Measurements from ENCODE around the gene PTBP1.
"Not testable (repeated sequence)": the region's sequence is repeated elsewhere in the genome, so short reads cannot be mapped to it uniquely, and the experiment has no call there.

Gene PTBP1

GRCh38 chr19:810077-810855 is 13.0 kb downstream of the PTBP1 start:
- no peak for DNase-seq (ENCODE audit: low read depth, low spot score)

GRCh38 chr19:810883-811489 is 13.7 kb downstream of the PTBP1 start:
- DNase-seq (ENCODE audit: low read depth, low spot score): no peak

DNA sequence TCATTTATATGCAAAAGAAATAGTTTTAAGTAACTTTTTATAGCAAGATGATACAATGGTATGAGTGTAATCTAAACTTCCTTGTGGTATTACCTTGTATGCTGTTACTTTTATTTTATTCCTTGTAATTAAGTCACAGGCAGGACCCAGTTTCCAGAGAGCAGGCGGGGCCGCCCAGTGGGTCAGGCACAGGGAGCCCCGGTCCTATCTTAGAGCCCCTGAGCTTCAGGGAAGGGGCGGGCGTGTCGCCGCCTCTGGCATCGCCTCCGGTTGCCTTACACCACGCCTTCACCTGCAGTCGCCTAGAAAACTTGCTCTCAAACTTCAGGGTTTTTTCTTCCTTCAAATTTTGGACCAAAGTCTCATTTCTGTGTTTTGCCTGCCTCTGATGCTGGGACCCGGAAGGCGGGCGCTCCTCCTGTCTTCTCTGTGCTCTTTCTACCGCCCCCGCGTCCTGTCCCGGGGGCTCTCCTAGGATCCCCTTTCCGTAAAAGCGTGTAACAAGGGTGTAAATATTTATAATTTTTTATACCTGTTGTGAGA is 14.3 kb downstream of the PTBP1 start:
- DNase-seq (ENCODE audit: low read depth, low spot score): no peak

- DNase-seq (ENCODE audit: low read depth, low spot score): no peak
Measured at GRCh38 chr19:812049-812746, 14.9 kb downstream of the PTBP1 start.

DNA sequence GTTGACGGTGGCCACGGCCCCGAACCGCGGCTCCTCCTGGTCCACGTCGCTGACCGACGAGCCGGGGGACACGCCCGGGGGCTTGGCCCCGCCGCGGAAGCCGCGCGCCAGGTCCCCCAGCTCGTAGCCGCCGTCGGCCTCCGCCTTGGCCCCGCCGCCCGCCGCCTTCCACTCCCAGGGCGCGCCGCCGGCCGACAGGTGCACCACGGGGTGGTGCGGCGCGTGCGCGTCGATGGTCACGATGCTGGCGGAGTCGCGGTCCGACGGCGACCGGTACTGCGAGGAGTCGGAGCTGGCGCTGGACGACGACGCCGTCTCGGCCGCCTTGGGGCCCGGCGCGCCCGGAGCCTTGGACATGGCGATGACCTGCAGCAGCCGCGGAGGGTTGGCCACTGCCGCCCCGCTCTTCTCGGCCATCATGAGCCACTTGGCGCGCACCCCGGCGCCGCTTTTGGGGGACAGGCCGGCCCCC is 15.5 kb downstream of the PTBP1 start:
- DNase-seq (ENCODE audit: low read depth, low spot score): no peak

DNA sequence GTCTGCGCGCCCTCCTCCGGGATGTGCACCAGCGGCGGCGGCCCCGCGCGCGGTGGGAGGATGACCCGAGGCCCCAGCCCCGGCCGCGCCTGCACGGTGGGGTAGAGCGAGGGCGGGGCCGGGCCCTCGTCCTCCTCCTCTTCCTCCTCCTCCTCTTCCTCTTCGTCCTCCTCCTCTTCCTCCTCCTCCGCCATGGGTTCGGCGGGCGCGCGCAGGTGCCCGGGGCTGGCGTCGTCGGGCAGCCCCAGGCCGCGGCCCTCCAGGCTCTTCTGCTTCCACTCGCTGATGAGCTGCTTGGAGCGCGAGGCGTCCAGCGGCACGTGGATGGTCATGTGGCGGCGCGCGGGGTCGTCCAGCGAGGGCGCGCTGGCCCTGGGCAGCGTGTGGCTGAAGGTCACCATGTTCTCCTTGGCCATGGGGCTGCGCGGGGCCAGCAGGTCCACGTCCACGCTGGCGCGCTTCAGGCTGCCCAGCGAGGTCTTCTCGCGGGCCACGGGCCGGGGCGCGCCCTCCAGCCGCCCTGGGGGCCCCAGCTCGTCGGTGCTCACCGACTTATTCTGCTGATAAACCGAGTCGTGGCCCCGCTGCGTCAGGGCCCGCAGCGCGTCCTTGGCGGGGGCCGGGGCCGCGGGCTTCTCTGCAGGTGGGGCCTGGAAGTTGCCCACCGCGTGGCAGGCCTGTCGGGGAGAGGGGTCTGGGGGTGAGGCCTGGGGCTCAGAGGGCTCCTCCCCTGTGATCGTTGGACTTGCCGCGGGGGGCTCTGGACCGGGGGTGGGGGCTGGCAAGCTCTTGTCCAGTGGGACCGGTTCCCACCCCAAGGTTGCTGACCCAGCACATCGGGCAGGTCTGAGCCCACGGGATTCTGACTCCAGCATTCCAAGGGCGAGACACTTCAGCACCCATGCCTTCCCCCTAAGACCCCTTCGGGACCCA is 16.2 kb downstream of the PTBP1 start:
- no peak for DNase-seq (ENCODE audit: low read depth, low spot score)

GRCh38 chr19:814152-815078 is 17.2 kb downstream of the PTBP1 start:
- no peak for DNase-seq (ENCODE audit: low read depth, low spot score)

- no peak for DNase-seq (ENCODE audit: low read depth, low spot score)
Measured at GRCh38 chr19:815079-815774, 18.0 kb downstream of the PTBP1 start.

- no peak for DNase-seq (ENCODE audit: low read depth, low spot score)
Measured at GRCh38 chr19:815775-816499, 18.7 kb downstream of the PTBP1 start.

- DNase-seq (ENCODE audit: low read depth, low spot score): no peak
Measured at GRCh38 chr19:816500-816857, 19.2 kb downstream of the PTBP1 start.

GRCh38 chr19:820212-820611 is 23.0 kb downstream of the PTBP1 start:
- not testable (repeated sequence) for DNase-seq (ENCODE audit: low read depth, low spot score)

- no peak for DNase-seq (ENCODE audit: low read depth, low spot score)
Measured at GRCh38 chr19:821231-821824, 24.1 kb downstream of the PTBP1 start.

GRCh38 chr19:821825-822503 is 24.7 kb downstream of the PTBP1 start, which contains the start of gene PLPPR3:
Gene PLPPR3, minus strand, starts transcription at chr19:821955. Its CDS starts 396 bp downstream, at chr19:821559.
- no peak for DNase-seq (ENCODE audit: low read depth, low spot score)

DNA sequence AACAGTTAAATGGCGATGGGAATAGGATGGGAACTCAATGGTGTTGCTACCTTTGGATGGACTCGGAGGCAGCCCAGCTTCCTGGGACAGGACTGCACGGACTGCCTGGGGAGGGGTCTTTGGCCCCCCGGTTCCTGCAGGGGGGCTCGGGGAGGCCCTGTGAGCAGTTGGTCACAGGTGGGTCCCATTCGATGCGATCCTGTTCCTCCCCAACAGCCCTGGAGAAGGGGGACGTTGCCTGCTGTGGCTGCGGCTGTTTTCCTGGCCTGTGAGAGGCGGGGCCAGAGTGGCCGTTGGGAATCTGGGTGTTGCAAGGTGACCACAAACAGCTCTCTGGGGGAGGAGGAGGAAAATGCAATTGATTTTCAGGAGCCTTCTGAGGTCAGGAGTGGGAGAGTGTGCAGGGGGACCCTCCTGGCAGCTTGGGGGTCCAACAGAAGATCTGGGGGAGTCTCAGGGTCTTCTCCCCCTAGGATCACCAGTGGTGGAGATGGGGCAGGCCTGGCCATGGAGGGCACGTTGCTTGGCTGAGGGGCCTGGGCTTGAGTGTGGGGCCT is 26.4 kb downstream of the PTBP1 start:
- DNase-seq (ENCODE audit: low read depth, low spot score): no peak

DNA sequence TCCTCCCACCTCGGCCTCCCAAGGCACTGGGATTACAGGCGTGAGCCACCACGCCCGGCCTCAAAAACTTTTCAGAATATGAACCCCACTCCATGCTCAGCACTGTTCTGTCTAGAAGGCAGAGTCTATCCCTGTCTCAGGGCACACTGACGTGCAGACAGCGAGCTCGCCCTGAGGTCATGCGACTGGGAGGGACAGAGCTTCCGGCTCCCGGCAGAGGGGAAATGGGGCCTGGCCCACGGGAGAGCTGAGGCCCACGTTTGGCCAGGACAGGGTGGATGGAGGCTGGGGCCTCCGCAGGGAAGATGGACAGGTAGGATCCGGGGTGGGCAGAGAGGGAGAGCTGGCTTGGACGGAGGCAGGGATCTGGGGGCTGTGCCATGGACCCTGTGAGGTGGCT is 27.6 kb downstream of the PTBP1 start:
- DNase-seq (ENCODE audit: low read depth, low spot score): no peak

GRCh38 chr19:825897-826644 is 28.8 kb downstream of the PTBP1 start:
- DNase-seq (ENCODE audit: low read depth, low spot score): no peak

DNA sequence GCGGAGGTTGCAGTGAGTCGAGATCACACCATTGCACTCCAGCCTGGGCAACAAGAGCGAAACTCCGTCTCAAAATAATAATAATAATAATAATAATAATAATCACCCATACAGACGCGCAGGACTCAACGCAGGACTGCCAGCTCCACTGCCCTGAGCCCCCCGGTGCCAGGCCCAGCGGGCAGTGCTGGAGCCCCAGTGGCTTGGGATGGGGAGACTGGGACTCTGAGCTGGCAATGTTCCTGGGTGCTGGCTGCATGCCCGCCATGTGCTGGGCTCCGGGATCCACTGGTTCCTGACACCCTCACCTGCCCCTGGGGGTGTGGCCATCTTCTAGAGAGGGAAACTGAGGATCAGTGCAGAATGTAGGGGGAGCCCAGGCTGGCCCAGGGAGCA is 30.1 kb downstream of the PTBP1 start:
- no peak for DNase-seq (ENCODE audit: low read depth, low spot score)

All from ELF-1 (cell line).